Sigmoid colon (tissue), 3 donors: ENCODE measurements around the gene MASP2.
"Not testable (repeated sequence)": the region's sequence is repeated elsewhere in the genome, so short reads cannot be mapped to it uniquely, and the experiment has no call there.

ENCODE experiments used
- POLR2A ChIP-seq, 2 donors: fragments of 450-650 bp; IDR thresholded peaks; one replicate each; pipeline ENCODE4 v1.6.1; 2016; ENCODE audit warnings: antibody characterized with exemption in 2 of 2, mild to moderate bottlenecking in 2 of 2, moderate library complexity in 2 of 2
- TF ChIP-seq, protein P1 (sequence below), 4 experiments: fragments of 450-650 bp in 3 of 4; fragments of 200-600 bp in 1 of 4; IDR thresholded peaks; one replicate each; pipeline ENCODE4 v1.5.1; 2016 to 2019; ENCODE audit warnings: antibody characterized with exemption in 4 of 4, mild to moderate bottlenecking in 3 of 4, moderate library complexity in 2 of 4

DNA sequence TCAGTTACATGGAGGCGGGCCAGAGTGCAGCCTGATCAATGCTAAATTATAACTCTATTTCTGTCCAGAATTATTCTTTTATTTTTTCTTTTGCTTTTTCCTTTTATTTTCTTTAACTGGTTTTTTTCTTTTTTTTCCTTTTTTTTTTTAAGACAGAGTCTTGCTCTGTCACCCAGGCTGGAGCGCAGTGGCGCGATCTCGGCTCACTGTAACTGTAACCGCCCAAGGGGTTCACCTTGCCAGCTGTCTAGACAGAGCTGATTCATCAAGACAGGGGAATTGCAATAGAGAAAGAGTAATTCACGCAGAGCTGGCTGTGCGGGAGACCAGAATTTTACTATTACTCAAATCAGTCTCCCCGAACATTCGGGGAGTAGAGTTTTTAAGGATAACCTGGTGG lies 4.1 kb upstream of the MASP2 start:
- TF ChIP-seq, protein P1, sequence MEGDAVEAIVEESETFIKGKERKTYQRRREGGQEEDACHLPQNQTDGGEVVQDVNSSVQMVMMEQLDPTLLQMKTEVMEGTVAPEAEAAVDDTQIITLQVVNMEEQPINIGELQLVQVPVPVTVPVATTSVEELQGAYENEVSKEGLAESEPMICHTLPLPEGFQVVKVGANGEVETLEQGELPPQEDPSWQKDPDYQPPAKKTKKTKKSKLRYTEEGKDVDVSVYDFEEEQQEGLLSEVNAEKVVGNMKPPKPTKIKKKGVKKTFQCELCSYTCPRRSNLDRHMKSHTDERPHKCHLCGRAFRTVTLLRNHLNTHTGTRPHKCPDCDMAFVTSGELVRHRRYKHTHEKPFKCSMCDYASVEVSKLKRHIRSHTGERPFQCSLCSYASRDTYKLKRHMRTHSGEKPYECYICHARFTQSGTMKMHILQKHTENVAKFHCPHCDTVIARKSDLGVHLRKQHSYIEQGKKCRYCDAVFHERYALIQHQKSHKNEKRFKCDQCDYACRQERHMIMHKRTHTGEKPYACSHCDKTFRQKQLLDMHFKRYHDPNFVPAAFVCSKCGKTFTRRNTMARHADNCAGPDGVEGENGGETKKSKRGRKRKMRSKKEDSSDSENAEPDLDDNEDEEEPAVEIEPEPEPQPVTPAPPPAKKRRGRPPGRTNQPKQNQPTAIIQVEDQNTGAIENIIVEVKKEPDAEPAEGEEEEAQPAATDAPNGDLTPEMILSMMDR (IDR thresholded peaks at IDR 0.05): not testable (repeated sequence)
- TF ChIP-seq POLR2A (IDR thresholded peaks at IDR 0.05): not testable (repeated sequence)
